ENCODE results near the gene BYSL. TPM values are rescaled to one million over a fixed set of nuclear protein-coding genes. Genes with fewer than 3 reads are reported as not detected.

BYSL gene
- polyA plus RNA-seq, 2 of the 4 experiments (the other 2 are of a cell fraction), result 28.8 to 61.8 TPM

DNA sequence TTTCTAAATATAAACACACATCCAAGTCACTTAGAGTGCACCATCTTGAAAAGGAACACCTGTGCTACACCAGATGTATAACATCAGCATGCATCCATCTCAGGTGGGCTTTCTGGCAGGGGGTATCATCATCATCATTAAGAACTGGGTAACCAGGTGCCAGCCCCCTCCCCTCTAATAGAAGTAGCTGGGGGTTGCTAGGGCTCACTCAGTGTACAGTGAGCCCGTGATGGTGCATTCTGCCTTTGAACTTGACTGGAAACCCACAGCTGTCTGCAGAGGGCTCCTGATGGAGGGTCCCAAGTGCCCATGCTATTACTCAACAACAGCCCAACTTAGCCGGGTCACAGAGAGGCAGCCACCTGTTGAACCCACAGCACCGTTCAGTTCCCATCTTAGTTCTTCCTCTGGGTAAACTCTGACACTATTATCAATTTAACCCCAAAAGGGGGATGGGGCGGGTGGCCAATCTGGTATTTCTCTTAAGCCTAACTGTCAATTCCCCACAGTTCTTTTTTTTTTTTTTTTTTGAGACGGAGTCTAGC is 53.1 kb downstream of the BYSL start:
- POLR2A ChIA-PET, result no interaction called here
- no peaks in the 10 kb centered on the region for H3K9me3 ChIP-seq
- FAIRE-seq (no peak), ATAC-seq (no peak), DNase-seq (ENCODE audit: low read depth in 1 of 2, low spot score in 1 of 2) (no peak)
- TF ChIP-seq KDM5A (IDR thresholded peaks at IDR 0.05), result no peak
- TF ChIP-seq CBX2 (IDR thresholded peaks at IDR 0.05; ENCODE audit: borderline replicate concordance, low read depth), result no peak
- no peak for TF ChIP-seq GATA3 (IDR thresholded peaks at IDR 0.05; ENCODE audit: borderline replicate concordance)
- TF ChIP-seq ZNF302 (CRISPR knock-in tag; IDR thresholded peaks at IDR 0.05), result no peak
- TF ChIP-seq NR3C1 (IDR thresholded peaks at IDR 0.05), result no peak
- TF ChIP-seq CHD4 (IDR thresholded peaks at IDR 0.05; ENCODE audit: borderline replicate concordance), result no peak
- TF ChIP-seq EHF (CRISPR knock-in tag; IDR thresholded peaks at IDR 0.05), result no peak
- no peak for TF ChIP-seq RAD21 (conservative IDR thresholded peaks at IDR 0.05 in 1 of 2, IDR thresholded peaks at IDR 0.05 in 1 of 2)
- no peak for TF ChIP-seq KDM1A (IDR thresholded peaks at IDR 0.05; ENCODE audit: low read depth)
- no peak for TF ChIP-seq JUN (IDR thresholded peaks at IDR 0.05)
- no peak for TF ChIP-seq HOXB5 (CRISPR knock-in tag; IDR thresholded peaks at IDR 0.05)
- TF ChIP-seq, protein P1, sequence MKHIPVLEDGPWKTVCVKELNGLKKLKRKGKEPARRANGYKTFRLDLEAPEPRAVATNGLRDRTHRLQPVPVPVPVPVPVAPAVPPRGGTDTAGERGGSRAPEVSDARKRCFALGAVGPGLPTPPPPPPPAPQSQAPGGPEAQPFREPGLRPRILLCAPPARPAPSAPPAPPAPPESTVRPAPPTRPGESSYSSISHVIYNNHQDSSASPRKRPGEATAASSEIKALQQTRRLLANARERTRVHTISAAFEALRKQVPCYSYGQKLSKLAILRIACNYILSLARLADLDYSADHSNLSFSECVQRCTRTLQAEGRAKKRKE (CRISPR knock-in tag; IDR thresholded peaks at IDR 0.05; ENCODE audit: low read depth), result no peak
- TF ChIP-seq, protein P2, sequence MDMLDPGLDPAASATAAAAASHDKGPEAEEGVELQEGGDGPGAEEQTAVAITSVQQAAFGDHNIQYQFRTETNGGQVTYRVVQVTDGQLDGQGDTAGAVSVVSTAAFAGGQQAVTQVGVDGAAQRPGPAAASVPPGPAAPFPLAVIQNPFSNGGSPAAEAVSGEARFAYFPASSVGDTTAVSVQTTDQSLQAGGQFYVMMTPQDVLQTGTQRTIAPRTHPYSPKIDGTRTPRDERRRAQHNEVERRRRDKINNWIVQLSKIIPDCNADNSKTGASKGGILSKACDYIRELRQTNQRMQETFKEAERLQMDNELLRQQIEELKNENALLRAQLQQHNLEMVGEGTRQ (IDR thresholded peaks at IDR 0.05), result no peak
- no peak for TF ChIP-seq HOXB13 (CRISPR knock-in tag; IDR thresholded peaks at IDR 0.05; ENCODE audit: low read depth)
- TF ChIP-seq POLR2A (IDR thresholded peaks at IDR 0.05; ENCODE audit: low read length), result no peak
- no peak for TF ChIP-seq EP300 (IDR thresholded peaks at IDR 0.05)
- no peak for TF ChIP-seq CBX8 (IDR thresholded peaks at IDR 0.05)
- TF ChIP-seq SMC3 (IDR thresholded peaks at IDR 0.05), result no peak
- TF ChIP-seq, protein P3, sequence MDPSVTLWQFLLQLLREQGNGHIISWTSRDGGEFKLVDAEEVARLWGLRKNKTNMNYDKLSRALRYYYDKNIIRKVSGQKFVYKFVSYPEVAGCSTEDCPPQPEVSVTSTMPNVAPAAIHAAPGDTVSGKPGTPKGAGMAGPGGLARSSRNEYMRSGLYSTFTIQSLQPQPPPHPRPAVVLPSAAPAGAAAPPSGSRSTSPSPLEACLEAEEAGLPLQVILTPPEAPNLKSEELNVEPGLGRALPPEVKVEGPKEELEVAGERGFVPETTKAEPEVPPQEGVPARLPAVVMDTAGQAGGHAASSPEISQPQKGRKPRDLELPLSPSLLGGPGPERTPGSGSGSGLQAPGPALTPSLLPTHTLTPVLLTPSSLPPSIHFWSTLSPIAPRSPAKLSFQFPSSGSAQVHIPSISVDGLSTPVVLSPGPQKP (IDR thresholded peaks at IDR 0.05; ENCODE audit: low read depth, low read length), result no peak
- TF ChIP-seq, protein P4, sequence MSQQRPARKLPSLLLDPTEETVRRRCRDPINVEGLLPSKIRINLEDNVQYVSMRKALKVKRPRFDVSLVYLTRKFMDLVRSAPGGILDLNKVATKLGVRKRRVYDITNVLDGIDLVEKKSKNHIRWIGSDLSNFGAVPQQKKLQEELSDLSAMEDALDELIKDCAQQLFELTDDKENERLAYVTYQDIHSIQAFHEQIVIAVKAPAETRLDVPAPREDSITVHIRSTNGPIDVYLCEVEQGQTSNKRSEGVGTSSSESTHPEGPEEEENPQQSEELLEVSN (IDR thresholded peaks at IDR 0.05; ENCODE audit: borderline replicate concordance, low read depth), result no peak
- peaks cover 49% of the 10 kb centered on the region for H3K4me1 ChIP-seq
- no peak overlapping the region for H3K4me3 ChIP-seq
- CTCF ChIA-PET, result interaction anchor here (1.3 kb wide), 1 partner anchor 53 kb away, joined by 4 read pairs; the partner anchor contains the start of genes BYSL and MED20
- WGBS (ENCODE audit: missing lambda C conversion rate), result 98% methylated on average over 5 of the region's 5 CpGs
- H3K27ac ChIP-seq, result peak overlapping the region in 1 of 2 experiments; percentile 81; a peak in 3 of 6 replicates
- no peak overlapping the region for H3K4me2 ChIP-seq

DNA sequence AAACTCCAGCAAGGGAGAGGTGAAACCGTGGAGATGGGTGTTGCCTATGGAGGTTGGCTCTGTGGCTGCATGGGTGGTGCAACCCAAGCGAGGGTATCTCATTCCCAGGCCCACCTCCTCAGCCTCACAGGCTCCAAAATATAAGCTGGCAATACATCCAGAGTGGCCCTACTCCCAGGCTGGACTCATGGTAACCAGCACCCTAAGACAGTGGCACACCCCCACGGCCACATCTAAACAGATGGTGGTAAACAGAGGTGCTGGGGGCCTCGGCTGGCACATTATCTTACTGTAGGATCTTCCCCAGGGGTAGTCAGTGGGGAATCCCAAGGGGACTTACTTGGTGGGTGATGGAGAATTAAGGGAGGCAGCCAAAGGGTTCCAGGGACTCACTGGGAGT is 54.0 kb downstream of the BYSL start:
- no peak overlapping the region for H3K4me3 ChIP-seq
- CTCF ChIA-PET, result interaction anchor here (1.3 to 1.9 kb wide), 2 partner anchors 8 to 54 kb away, joined by 4 to 9 read pairs; partner anchors contain the start of genes BYSL and MED20
- TF ChIP-seq SMC3 (IDR thresholded peaks at IDR 0.05) (no peak), KDM5A (IDR thresholded peaks at IDR 0.05) (no peak), ESRRA (IDR thresholded peaks at IDR 0.05; ENCODE audit: borderline replicate concordance, low read length) (no peak), GATA3 (IDR thresholded peaks at IDR 0.05; ENCODE audit: borderline replicate concordance) (no peak), HOXB5 (CRISPR knock-in tag; IDR thresholded peaks at IDR 0.05) (no peak), ZSCAN20 (CRISPR knock-in tag; IDR thresholded peaks at IDR 0.05) (no peak)
- TF ChIP-seq, protein P3 (IDR thresholded peaks at IDR 0.05; ENCODE audit: low read depth, low read length), result no peak
- TF ChIP-seq, protein P5, sequence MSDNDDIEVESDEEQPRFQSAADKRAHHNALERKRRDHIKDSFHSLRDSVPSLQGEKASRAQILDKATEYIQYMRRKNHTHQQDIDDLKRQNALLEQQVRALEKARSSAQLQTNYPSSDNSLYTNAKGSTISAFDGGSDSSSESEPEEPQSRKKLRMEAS (IDR thresholded peaks at IDR 0.05), result no peak
- TF ChIP-seq, protein P2 (IDR thresholded peaks at IDR 0.05), result no peak
- FAIRE-seq (no peak), DNase-seq (ENCODE audit: low read depth in 1 of 2, low spot score in 1 of 2) (no peak), ATAC-seq (no peak)
- no peak overlapping the region for H3K4me2 ChIP-seq
- WGBS (ENCODE audit: missing lambda C conversion rate), result 94% methylated on average over 2 of the region's 4 CpGs
- H3K4me1 ChIP-seq, result peaks cover 45% of the 10 kb centered on the region
- H3K9me3 ChIP-seq, result no peaks in the 10 kb centered on the region
- POLR2A ChIA-PET, result no interaction called here
- H3K27ac ChIP-seq, result peak overlapping the region; percentile 57 to 89; a peak in 4 of 6 replicates
